GM20000 (cell line): ENCODE measurements around the gene MIOX.

Experiments
- DNase-seq: peaks from one replicate; pipeline ENCODE4 v3.0.0; 2012; ENCODE audit warnings: low spot score
- TF ChIP-seq, protein P1 (sequence below): IDR thresholded peaks from 2 replicates; pipeline ENCODE4 v1.5.1; 2012; ENCODE audit warnings: mild to moderate bottlenecking, control low read depth; ENCODE audit errors: extremely low read depth, missing control alignments

The MIOX gene

DNA sequence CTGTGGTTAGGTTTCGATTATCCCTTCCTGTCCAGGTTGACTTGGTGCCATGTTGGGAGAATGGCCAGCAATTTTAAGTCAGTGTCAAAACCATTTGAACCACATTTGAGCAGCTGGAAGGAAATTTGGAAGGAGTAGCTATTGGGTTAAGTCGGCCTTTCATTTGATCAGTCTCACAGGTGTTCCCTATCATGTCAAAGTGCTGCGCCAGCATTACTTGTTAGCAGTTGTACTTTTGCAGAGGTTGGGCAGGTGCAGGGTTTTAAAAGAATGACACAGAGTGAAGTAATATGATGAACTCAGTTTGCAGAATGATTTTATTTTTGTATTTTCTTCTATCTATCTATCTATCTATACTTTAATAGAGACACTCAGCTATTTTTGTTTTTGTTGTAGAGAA is 49.6 kb downstream of the MIOX start:
- DNase-seq = no peak
- TF ChIP-seq, protein P1, sequence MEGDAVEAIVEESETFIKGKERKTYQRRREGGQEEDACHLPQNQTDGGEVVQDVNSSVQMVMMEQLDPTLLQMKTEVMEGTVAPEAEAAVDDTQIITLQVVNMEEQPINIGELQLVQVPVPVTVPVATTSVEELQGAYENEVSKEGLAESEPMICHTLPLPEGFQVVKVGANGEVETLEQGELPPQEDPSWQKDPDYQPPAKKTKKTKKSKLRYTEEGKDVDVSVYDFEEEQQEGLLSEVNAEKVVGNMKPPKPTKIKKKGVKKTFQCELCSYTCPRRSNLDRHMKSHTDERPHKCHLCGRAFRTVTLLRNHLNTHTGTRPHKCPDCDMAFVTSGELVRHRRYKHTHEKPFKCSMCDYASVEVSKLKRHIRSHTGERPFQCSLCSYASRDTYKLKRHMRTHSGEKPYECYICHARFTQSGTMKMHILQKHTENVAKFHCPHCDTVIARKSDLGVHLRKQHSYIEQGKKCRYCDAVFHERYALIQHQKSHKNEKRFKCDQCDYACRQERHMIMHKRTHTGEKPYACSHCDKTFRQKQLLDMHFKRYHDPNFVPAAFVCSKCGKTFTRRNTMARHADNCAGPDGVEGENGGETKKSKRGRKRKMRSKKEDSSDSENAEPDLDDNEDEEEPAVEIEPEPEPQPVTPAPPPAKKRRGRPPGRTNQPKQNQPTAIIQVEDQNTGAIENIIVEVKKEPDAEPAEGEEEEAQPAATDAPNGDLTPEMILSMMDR = no peak

DNA sequence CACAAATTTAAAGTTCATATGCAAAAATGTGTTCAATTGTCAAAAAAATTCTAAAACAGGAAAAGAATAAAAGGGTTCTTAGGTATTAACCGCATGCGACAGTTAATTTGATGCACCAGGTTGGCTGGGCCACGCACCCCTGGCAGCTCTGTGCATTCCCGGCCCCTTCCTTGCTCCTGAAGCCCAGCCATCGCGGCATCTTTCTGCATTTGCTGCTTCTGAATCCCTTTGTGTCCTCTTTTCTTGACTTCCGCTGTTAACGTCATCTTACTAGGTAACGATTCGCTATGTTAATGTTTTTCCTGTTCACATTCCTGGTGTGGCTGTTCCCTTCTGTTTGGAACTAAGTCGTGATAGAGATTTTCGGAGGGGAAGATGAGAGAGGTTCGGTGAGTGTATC is 51.1 kb downstream of the MIOX start:
- no peak for DNase-seq
- TF ChIP-seq, protein P1 = no peak
